ENCODE results near the gene ALDH3B1. TPM values are rescaled to one million over a fixed set of nuclear protein-coding genes. Genes with fewer than 3 reads are reported as not detected.
A peak's percentile ranks its signal among the peaks of the same experiment; 100 is the strongest.
"Not testable (repeated sequence)": the region's sequence is repeated elsewhere in the genome, so short reads cannot be mapped to it uniquely, and the experiment has no call there.

The ALDH3B1 gene, protein sequence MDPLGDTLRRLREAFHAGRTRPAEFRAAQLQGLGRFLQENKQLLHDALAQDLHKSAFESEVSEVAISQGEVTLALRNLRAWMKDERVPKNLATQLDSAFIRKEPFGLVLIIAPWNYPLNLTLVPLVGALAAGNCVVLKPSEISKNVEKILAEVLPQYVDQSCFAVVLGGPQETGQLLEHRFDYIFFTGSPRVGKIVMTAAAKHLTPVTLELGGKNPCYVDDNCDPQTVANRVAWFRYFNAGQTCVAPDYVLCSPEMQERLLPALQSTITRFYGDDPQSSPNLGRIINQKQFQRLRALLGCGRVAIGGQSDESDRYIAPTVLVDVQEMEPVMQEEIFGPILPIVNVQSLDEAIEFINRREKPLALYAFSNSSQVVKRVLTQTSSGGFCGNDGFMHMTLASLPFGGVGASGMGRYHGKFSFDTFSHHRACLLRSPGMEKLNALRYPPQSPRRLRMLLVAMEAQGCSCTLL
- 100 to 1,000 TPM in 1 of 12 donors, 10 to 100 TPM in 1, 1 to 10 TPM in 10; 3.2 to 155 (median 7.6) TPM for polyA plus RNA-seq (ENCODE audit: insufficient read length in 12 of 12)
- long read RNA-seq, donor 1, partial matches to known transcripts, result 6 of 6 reads
- long read RNA-seq, donor 1, other reads (novel, unspliced or antisense), result 0 of 6 reads
- long read RNA-seq, donor 2, partial matches to known transcripts, result 0 of 1 reads
- long read RNA-seq, donor 2, other reads (novel, unspliced or antisense), result 0 of 1 reads
- long read RNA-seq, donor 3, result 0 reads
- long read RNA-seq, donor 4, result 0 reads
- long read RNA-seq, donor 5, result 0 reads
- long read RNA-seq, donor 6, partial matches to known transcripts, result 0 of 1 reads
- long read RNA-seq, donor 6, other reads (novel, unspliced or antisense), result 0 of 1 reads
- long read RNA-seq, donor 7, partial matches to known transcripts, result 0 of 1 reads
- long read RNA-seq, donor 7, other reads (novel, unspliced or antisense), result 0 of 1 reads
- long read RNA-seq, donor 8, partial matches to known transcripts, result 0 of 3 reads
- long read RNA-seq, donor 8, other reads (novel, unspliced or antisense), result 0 of 3 reads
- long read RNA-seq, donor 9, partial matches to known transcripts, result 0 of 1 reads
- long read RNA-seq, donor 9, other reads (novel, unspliced or antisense), result 0 of 1 reads
- long read RNA-seq, donor 10, partial matches to known transcripts, result 0 of 2 reads
- long read RNA-seq, donor 10, other reads (novel, unspliced or antisense), result 0 of 2 reads
- long read RNA-seq, donor 11, partial matches to known transcripts, result 0 of 2 reads
- long read RNA-seq, donor 11, other reads (novel, unspliced or antisense), result 0 of 2 reads

GRCh38 chr11:68010090-68011041 is at the start of gene ALDH3B1:
Gene ALDH3B1 (plus strand): TSS chr11:68010327. CDS start chr11:68015298, 4,971 bp downstream.
- DNase-seq, result peak; percentile 41

- DNase-seq, result not testable (repeated sequence)
Observed at GRCh38 chr11:67963217-67963616, 46.9 kb upstream of the ALDH3B1 start.

DNA sequence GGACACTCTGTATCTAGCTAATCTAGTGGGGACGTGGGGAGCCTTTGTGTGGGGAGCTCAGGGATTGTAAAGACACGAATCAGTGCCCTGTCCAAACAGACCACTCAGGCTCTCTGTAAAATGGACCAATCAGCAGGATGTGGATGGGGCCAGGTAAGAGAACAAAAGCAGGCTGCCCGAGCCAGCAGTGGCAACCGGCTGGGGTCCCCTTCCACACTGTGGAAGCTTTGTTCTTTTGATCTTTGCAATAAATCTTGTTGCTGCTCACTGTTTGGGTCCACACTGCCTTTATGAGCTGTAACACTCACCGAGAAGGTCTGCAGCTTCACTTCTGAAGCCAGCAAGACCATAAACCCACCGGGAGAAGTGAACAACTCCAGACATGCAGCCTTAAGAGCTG is 46.2 kb upstream of the ALDH3B1 start:
- not testable (repeated sequence) for DNase-seq

- not testable (repeated sequence) for DNase-seq
Observed at GRCh38 chr11:67964746-67965145, 45.4 kb upstream of the ALDH3B1 start.

DNA sequence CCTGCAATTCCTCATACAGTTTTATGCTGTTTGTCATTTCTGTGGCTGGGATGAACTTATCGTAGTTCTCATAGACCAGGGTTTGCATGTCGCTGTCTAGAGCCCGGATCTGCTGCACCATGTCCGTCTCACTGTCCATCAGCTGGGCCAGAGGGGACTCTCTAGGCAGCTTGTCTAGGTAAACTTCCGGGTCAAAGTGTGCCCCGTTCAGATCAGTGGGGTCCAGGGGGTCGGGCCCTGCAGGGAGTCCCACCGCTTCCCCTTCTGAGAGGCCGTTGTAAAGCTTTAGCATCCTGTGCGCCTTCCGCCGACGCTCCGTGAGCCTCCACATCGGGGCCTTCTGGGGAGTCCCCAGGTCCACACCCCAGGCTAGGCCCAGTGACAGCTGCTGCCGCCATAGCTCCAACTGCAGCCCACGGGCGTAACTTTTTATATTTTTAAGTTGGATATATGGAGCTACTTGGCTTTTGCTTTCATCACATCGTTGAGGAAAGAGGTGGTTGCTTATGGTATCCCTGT is 44.2 kb upstream of the ALDH3B1 start:
- DNase-seq, result not testable (repeated sequence)

DNA sequence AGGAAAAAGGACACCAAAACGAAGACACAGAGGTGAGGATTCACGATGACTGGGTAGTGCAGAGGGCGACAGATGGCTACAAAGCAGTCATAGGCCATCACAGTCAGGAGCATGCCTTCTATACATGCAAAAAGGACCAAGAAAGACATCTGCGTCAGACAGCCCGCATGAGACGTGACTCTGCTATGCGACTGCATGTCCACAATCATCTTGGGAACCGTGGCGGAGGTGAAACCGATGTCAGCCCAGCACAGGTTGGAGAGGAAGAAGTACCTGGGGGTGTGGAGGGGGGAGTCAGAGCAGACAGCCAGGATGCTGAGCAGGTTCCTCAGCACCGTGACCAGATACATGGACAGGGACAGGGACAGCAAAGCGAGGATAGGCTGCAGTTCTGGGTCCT is 35.4 kb upstream of the ALDH3B1 start:
- DNase-seq, result not testable (repeated sequence)

DNA sequence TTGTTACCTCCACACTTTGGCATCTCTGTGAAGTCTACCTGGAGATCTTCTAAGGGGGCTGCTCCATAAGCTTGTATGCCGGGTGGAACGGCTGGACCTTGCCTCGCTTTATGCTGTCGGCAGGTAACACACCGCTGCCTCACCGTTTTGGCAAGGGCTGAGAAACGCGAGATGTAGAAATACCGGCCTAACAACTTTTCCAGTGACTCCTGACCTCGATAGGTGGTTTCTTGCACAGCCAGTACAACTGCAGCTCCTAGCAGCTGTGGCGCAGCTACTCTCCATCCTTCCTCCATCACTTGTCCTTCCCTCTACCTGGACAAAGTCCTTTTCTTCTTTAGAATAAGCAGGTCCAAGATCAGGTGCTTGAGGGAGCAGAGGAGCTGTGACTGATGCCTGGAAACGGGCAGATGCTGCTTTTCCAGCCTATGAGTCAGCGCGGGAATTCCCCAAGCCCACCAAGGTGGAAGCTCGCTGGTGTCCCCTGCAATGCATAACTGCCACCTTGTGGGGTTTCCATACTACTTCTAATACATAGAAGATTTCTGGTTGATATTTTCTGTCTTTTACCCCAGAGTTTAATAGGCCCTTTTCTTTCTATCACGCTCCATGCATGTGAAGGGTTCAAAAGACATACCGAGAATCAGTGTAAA is 31.2 kb upstream of the ALDH3B1 start:
- not testable (repeated sequence) for DNase-seq

- not testable (repeated sequence) for DNase-seq
Observed at GRCh38 chr11:67981226-67981625, 28.9 kb upstream of the ALDH3B1 start.

GRCh38 chr11:67982255-67982857 is 27.8 kb upstream of the ALDH3B1 start:
- DNase-seq, result not testable (repeated sequence)

- DNase-seq, result no peak
Observed at GRCh38 chr11:67983951-67984350, 26.2 kb upstream of the ALDH3B1 start.

DNA sequence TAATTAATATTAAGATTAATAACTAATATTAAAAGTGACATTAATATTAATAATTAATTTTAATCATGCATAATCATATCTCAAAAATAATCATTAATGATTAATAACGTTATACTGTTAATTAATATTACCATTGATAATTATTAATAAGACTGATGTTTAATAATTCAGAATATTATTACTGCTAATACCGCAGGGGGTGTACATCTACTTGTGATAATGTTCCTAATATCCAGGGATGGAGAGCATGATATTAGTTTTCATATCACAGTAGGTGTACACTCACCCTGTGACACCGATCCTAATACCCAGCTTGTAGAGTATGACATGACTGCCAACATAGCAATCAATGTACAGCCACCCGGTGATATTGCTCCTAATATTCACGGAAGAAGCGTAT is 24.8 kb upstream of the ALDH3B1 start:
- DNase-seq, result not testable (repeated sequence)

DNA sequence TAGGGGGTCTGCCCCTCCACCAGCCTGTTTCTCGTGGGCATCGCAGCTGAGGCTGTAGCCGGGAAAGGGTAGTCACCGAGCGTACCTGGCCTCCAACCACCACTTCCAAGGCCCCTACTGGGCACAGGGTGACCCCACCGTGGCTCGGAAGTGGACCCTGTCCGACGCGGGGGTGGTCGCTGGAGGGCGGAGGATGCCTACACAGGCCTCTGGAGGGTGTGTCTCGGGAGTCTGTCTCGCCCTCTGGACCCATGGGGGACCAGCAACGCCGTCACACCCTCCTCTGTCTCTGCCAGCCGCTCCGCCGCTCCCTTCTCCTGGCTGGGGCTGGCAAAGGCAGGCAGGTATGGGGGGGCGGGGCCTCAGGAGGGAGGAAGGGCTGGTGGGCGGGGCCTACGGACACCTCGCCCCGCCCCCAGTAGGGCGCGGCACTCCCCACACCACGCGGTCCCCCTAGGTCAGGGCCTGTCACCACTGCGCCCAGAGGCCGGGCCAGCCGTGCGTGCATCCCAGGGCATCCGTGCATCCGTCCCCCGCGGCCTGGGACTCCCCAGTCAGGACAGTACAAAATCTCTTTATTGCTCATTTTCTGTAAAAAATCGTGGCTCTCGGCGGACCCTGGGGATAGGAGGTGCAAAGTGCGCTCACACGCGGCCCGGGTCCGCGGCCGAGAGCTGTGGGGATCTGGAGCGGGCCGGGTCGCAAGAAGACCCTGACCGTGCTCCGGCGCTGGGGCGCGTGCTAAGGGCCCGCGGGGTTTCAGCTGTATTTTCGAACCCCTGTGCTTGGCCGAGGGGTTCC is 19.4 kb upstream of the ALDH3B1 start:
- not testable (repeated sequence) for DNase-seq

DNA sequence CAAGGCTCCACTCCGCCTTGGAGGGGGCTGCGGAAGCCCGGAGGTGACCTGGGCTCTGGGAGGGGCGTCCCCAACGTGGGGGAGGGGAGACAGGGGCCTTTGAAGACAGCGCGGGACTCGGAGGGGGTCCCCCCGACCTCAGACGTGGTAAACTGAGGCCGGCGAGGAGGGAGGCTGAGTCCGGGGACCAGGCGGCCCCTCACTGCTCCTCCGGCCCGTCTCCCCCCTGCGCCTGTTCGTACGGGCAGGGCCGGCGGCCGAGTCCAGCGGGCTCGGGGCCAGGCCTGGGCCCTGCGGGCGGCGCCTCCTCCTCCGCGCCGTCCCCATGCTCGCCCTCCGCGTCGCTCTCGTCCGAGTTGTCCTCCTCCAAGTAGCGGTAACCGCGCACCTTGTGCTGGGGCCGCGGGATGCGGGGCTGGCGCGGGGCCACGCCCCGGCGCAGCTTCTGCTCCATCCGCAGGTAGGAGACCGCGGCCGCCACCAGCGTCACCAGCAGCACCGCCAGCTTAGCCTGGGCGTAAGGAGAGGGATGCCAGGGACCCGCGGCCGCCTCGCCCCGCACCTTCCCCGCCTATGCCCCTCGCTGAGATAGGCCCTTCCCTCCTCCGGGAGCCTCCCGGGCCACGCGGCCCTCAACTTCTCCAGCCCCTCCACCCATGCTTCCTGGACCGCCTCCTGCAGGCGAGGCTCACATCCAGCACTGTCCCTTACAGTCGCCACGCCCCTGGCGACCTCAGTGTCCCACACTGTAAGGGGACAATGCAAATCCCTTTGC is 18.6 kb upstream of the ALDH3B1 start:
- DNase-seq, result not testable (repeated sequence)

DNA sequence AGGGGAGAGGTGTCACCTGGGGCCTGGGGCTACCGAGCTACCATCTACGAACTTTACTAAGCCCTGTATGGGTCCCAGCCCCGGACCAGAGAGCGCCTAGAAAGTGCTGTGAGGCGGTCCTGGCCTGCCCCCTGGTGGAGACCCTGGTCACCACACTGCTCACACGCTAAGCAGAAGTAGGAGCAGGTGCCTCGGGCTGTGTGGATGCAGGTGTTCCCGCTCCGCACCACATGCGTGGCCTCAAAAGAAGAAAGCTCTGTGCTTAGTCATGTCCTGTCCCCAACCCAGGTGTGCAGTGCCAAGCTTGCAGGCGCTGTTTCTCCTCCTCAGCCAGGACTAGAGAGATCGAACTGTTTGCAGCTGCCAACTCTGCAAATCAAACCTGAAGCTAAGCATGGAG is 16.3 kb upstream of the ALDH3B1 start:
- not testable (repeated sequence) for DNase-seq

DNA sequence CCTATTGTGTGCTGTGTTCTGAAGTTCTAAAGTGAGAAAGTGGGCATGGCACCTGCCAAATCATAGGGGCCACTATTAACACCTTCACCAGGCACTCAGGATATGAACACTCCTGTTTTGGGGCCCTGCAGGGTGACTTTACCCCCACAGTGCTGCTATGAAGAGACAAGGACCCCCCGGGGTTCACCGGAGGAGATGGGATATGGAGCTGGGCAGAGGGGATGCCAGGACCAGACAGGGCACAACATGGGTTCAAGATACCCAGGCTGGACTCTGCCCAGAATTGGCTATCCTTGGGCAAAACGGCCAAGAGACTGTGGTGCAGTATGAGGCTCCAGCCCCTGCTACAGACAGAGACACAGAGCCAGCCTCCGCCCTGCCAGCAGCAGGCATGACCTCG is 15.7 kb upstream of the ALDH3B1 start:
- DNase-seq, result not testable (repeated sequence)

GRCh38 chr11:67995129-67995528 is 15.0 kb upstream of the ALDH3B1 start:
- not testable (repeated sequence) for DNase-seq

GRCh38 chr11:67995579-67995978 is 14.5 kb upstream of the ALDH3B1 start:
- not testable (repeated sequence) for DNase-seq
